Central memory CD8-positive, alpha-beta T cell (primary cell): ENCODE data around the gene MPC1.
"Not testable (repeated sequence)": the region's sequence is repeated elsewhere in the genome, so short reads cannot be mapped to it uniquely, and the experiment has no call there.

ENCODE experiments used
- ATAC-seq: fragments of 150-1000 bp; cut with Tn5 transposase; replicated peaks from 2 replicates; pipeline ENCODE4 v1.10.0; 2022; ENCODE audit warnings: mild to moderate bottlenecking, moderate FRiP score, moderate number of reproducible peaks; ENCODE audit not compliant: poor library complexity, severe bottlenecking; ENCODE audit errors: extremely low read depth
- DNase-seq, 2 donors: peaks; one replicate each; pipeline ENCODE4 v3.0.0; 2021; ENCODE audit warnings: low spot score in 2 of 2
- H3K27ac Mint-ChIP-seq: one replicate; pipeline ENCODE4 v1.8.0; 2022; ENCODE audit warnings: low read depth, mild to moderate bottlenecking, moderate library complexity, mixed read lengths
- H3K27me3 Mint-ChIP-seq: one replicate; pipeline ENCODE4 v1.8.0; 2022; ENCODE audit warnings: mixed read lengths
- H3K36me3 Mint-ChIP-seq: one replicate; pipeline ENCODE4 v1.8.0; 2022; ENCODE audit warnings: mild to moderate bottlenecking, moderate library complexity, mixed read lengths; ENCODE audit not compliant: insufficient read depth
- H3K4me1 Mint-ChIP-seq: one replicate; pipeline ENCODE4 v1.8.0; 2022; ENCODE audit warnings: mixed read lengths
- H3K4me3 Mint-ChIP-seq: one replicate; pipeline ENCODE4 v1.8.0; 2022; ENCODE audit warnings: mild to moderate bottlenecking, moderate library complexity, mixed read lengths
- H3K9me3 Mint-ChIP-seq: one replicate; pipeline ENCODE4 v1.8.0; 2022; ENCODE audit warnings: mixed read lengths

Gene MPC1

DNA sequence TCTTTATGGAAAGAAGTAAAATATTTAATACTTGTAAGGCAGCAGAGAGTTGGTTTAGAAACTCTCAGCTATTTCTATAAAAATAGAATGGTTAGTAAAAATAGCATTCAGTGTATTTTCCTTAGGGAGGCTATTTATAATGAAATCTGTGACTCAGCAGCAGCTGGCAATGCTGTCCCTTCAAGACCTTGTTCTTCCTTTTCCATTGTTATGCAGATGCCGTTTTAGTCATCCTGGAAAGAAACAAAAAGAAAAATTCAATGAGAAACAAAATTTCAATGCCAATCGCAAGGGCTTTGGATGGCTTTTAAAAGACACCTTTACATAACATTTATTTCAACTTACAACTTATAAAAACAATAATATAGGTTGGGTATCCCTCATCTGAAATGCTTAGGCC is 17.5 kb downstream of the MPC1 start:
- H3K27ac Mint-ChIP-seq = no peak overlapping the region
- peaks cover 3% of the 10 kb centered on the region for H3K27me3 Mint-ChIP-seq
- ATAC-seq (no peak), DNase-seq (no peak)
- peaks cover 8% of the 10 kb centered on the region for H3K36me3 Mint-ChIP-seq
- no peak overlapping the region for H3K4me3 Mint-ChIP-seq
- no peaks in the 10 kb centered on the region for H3K4me1 Mint-ChIP-seq
- no peaks in the 10 kb centered on the region for H3K9me3 Mint-ChIP-seq

DNA sequence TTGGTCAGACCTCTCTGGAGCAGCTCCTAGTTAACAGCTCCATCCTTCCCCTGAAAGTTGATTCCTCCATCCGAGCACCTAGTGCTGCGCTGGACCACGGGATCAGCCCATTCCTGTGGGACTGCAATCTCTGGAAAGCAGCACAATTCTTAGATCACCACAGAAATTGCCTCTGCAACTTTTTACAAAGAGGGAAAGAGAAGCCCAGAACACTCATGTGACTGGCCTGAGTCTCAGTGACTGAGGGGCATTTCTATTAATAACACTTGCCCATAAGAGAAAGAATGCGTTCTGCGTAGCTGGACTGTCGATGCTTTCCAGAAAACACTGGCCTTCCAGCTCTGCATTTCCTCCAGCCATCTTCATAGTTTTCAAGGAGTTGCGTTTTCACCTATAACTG is 18.3 kb downstream of the MPC1 start:
- no peak for ATAC-seq
- Mint-ChIP-seq H3K36me3 (peaks cover 8% of the 10 kb centered on the region), H3K4me1 (no peaks in the 10 kb centered on the region), H3K4me3 (no peak overlapping the region), H3K27me3 (peaks cover 10% of the 10 kb centered on the region), H3K9me3 (no peaks in the 10 kb centered on the region), H3K27ac (no peak overlapping the region)
- DNase-seq = no peak

DNA sequence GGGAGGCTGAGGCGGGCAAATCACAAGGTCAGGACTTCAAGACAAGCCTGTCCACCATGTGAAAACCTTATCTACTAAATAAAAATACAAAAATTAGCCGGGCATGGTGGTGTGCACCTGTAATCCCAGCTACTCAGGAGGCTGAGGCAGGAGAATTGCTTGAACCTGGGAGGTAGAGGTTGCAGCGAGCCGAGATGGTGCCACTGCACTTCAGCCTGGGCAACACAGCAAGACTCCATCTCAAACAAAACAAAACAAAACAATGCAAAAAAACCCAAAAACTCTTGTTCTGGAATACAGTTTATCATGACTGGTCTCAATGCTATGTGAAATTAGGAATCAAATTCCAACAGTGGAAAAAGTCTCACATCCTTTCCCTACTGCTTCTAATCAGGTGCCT is 20.3 kb downstream of the MPC1 start:
- not testable (repeated sequence) for H3K36me3 Mint-ChIP-seq, DNase-seq, H3K4me1 Mint-ChIP-seq

DNA sequence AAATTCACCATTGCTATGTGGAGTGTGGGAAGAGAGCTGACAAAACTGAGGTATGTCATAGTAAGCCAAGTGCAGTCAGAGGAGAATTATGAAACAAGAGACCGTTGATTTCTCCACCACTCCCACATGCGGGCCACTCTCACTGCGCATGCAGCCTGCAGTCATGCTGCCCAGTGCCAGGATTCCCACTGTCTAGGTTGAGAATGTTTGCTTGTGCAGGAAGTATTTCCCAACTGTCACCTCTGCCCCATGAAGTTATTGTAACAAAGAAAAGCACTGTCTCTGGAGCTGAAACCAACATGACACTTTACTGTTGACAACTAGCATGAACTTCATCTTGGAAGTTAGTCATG is 21.7 kb downstream of the MPC1 start:
- Mint-ChIP-seq H3K9me3 (no peaks in the 10 kb centered on the region), H3K27ac (no peak overlapping the region), H3K36me3 (peaks cover 6% of the 10 kb centered on the region), H3K4me3 (no peak overlapping the region), H3K4me1 (no peaks in the 10 kb centered on the region), H3K27me3 (peaks cover 30% of the 10 kb centered on the region)
- no peak for DNase-seq
- ATAC-seq = no peak

More for the DNA sequence above, 20.3 kb downstream of the MPC1 start:
- H3K4me3 Mint-ChIP-seq, H3K27ac Mint-ChIP-seq, ATAC-seq, H3K9me3 Mint-ChIP-seq: not testable (repeated sequence)
- H3K27me3 Mint-ChIP-seq = peaks cover 26% of the 10 kb centered on the region

DNA sequence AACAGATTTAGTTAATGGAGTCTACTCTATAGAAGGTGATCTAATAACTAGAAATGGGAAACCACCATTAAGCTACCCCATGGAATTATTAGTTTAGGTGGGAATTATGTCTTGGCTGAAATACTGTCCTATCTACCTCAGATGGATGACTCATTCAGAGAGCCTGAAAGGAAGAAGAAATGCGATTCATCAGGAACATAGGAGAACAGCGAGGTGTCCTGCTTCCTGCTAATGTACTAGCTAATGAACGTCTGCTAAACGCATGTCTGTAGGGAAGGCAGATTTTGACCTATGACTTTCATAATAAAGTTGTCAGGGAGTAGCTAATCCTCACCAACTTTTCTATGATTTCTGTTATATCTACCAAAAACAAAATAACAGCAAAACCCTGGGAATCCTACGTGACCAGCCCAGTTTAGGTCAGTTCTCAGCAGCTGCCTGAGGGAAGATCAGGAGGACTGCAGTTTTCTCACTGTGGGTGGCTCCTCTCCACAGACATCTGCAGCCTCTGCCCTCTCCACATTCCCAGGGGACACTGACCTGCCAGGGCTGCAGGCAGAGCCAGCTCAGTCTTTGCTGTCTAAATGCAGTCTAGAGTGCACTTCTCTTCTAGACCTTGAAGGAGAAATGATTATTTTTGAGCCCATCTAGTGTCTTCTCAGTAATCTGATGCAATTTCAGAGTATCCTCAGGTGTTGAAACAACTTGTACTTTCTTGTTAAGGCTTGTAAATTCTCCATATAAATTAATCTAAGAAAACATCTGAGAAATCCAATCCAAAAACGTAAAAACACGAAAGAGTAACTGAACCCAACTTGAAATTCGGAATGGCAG is 22.3 kb downstream of the MPC1 start:
- Mint-ChIP-seq H3K36me3 (peaks cover 6% of the 10 kb centered on the region), H3K27me3 (peaks cover 36% of the 10 kb centered on the region), H3K27ac (no peak overlapping the region), H3K4me1 (no peaks in the 10 kb centered on the region), H3K4me3 (no peak overlapping the region), H3K9me3 (no peaks in the 10 kb centered on the region)
- ATAC-seq = no peak
- no peak for DNase-seq

DNA sequence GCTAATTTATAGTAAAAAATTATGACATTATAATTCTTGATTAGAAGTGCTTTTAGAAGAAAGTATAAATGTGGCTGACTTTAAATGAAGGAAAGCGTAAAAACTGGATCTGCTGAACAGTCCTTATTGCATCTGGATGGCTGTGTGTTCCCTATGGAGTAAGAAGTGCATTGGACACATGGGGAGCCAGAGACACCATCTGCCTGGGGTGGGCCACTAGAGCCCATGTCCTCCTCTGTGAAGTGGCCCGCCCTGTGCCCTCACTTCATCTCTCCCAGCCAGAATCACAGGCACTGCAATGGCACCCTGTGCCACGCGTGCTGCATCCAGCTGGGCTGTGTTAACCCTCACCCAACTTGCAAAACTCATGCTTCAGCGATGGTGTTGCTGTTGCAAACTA is 27.2 kb downstream of the MPC1 start:
- no peaks in the 10 kb centered on the region for H3K36me3 Mint-ChIP-seq
- H3K4me1 Mint-ChIP-seq = no peaks in the 10 kb centered on the region
- H3K27me3 Mint-ChIP-seq = peaks cover 39% of the 10 kb centered on the region
- H3K4me3 Mint-ChIP-seq = no peak overlapping the region
- no peak overlapping the region for H3K27ac Mint-ChIP-seq
- DNase-seq (no peak), ATAC-seq (no peak)
- H3K9me3 Mint-ChIP-seq = no peaks in the 10 kb centered on the region

DNA sequence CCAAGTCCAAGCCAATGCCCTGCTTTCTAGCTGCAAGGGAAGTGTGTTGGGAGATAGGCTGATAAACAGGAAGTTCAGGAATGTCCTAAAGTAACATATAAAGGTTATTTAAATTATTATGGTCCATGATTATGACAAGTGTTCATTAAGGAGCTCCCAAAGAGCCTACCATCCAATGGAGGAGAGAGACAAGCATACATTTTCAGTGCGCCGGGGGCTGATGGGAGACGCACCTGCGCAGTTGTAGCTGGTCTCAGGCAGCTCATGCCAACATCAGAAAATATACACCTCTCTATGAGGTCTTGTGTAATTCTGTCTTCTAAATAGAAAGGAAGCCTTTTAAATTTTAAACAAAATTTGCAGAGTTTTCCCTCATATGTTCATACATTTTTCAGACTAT is 27.8 kb downstream of the MPC1 start:
- Mint-ChIP-seq H3K4me1 (no peaks in the 10 kb centered on the region), H3K36me3 (no peaks in the 10 kb centered on the region), H3K27me3 (peaks cover 33% of the 10 kb centered on the region), H3K9me3 (no peaks in the 10 kb centered on the region), H3K27ac (no peak overlapping the region), H3K4me3 (no peak overlapping the region)
- no peak for DNase-seq
- ATAC-seq = no peak

DNA sequence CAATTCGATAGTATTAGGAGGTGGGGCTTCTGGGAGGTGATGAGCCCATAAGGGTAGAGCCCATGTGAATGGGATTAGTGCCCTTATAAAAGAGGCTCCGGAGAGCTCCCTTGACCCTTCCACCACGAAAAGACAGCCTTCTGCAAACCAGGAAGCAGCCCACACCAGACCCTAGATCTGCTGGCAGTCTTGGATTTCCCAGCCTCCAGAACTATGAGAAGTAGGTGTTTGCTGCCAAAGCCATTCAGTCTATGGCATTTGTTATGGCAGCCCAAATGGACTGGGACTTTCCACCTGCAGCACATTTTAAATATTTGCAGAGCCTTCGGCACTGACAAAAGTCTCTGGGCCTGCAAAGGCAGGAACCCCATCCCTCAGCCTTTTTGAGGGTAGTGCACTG is 28.6 kb downstream of the MPC1 start:
- Mint-ChIP-seq H3K27ac (no peak overlapping the region), H3K4me1 (no peaks in the 10 kb centered on the region), H3K27me3 (peaks cover 25% of the 10 kb centered on the region)

DNA sequence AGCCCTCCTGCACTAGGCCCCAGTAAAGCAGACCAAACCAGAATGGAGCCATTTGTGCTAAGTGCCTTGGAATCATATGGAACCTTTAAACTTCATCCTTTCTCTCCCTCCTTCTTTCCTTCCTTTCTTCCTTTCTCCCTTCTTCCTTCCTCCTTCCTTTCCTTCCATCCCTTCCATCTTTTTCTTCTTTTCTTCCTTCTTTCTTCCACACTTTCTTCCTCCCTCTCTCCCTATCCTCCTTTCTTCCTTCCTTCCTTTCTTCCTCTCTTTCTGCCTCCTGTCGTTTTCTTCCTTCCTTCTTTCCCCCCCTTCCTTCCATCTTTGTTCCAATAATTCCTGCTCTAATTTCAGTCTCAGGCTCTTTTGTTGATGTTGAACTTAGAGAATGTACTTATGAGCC is 29.2 kb downstream of the MPC1 start:
- Mint-ChIP-seq H3K27ac (no peak overlapping the region), H3K4me3 (no peak overlapping the region), H3K27me3 (peaks cover 19% of the 10 kb centered on the region), H3K4me1 (no peaks in the 10 kb centered on the region), H3K9me3 (no peaks in the 10 kb centered on the region), H3K36me3 (no peaks in the 10 kb centered on the region)
- ATAC-seq = no peak
- DNase-seq = no peak

More for the DNA sequence above, 28.6 kb downstream of the MPC1 start:
- no peaks in the 10 kb centered on the region for H3K9me3 Mint-ChIP-seq
- DNase-seq (no peak), ATAC-seq (no peak)
- no peak overlapping the region for H3K4me3 Mint-ChIP-seq
- H3K36me3 Mint-ChIP-seq = no peaks in the 10 kb centered on the region

DNA sequence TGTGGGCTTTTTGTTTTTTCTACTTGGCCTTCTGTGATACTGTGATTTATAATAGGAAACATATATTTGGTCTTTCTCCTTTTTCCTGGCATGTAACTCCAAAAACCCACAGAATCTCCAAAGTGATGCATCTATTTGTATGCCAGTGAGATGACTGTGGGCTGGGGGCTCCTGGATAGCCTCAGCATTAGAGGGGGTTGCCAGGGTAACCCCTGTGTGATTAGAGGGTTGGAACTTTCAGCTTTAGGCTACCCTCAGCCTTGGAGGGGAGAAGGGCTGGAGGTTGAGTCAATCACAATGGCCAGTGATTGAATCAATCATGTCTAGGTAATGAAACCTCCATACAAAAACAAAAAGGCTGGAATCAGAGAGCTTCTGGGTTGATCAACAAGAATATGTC is 29.8 kb downstream of the MPC1 start:
- ATAC-seq (no peak), DNase-seq (no peak)
- Mint-ChIP-seq H3K4me1 (no peaks in the 10 kb centered on the region), H3K9me3 (no peaks in the 10 kb centered on the region), H3K27ac (no peak overlapping the region), H3K4me3 (no peak overlapping the region), H3K27me3 (peaks cover 13% of the 10 kb centered on the region), H3K36me3 (no peaks in the 10 kb centered on the region)

DNA sequence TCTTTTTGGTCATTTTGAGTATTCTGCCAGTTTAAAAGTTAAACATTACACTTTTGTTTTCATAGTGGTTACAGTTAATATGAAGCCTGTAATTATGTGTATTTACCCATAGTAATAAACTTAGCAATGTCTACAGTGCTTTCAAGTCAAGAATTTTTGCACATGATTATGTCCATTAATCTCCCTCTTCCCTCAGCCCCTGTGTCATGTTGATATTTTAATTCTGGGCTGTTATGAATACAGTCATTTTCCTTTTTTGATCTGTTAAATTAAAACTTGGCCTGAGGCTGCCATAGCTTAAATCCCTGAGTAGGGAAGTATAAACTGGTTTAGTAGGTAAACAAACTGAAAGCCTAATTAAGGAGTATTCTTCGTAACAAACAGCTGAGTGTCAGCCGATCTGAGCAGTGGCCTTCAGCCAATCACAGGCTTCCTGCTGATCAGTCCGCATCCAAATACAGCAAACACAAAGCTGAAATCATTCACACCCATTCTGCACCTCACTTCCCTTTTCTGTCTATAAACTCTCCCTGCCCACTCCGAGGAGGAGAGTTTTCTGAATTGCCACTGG is 30.9 kb downstream of the MPC1 start:
- Mint-ChIP-seq H3K4me3 (no peak overlapping the region), H3K9me3 (no peaks in the 10 kb centered on the region), H3K4me1 (no peaks in the 10 kb centered on the region), H3K36me3 (no peaks in the 10 kb centered on the region), H3K27me3 (peaks cover 13% of the 10 kb centered on the region), H3K27ac (no peak overlapping the region)
- ATAC-seq = no peak
- no peak for DNase-seq

DNA sequence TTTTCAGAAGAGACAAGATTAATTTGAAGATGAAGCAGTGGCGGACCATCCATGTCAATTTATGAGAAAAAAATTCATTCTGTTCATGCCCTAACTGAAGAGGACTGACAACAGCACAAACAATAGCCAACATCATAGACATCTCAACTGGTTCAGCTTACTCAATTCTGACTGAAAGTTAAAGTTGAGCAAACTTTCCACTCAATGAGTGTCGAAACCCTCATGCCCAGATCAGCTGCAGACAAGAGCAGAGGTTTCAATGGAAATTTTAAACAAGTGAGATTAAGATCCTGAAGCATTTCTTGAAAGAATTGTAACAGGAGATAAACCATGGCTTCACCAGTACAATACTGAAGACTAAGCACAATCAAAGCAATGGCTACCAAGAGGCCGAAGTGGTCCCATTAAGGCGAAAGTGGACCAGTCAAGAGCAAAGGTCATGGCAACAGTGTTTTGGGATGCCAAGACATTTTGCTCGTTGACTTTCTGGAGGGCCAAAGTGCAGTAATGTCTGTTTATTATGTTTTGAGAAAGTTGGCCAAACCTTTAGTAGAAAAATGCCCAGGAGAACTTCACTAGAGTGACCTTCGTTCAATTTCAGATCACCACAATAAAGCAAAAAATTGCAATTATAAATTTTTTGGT is 34.3 kb downstream of the MPC1 start:
- Mint-ChIP-seq H3K27me3 (no peaks in the 10 kb centered on the region), H3K27ac (no peak overlapping the region), H3K36me3 (no peaks in the 10 kb centered on the region), H3K4me3 (no peak overlapping the region), H3K9me3 (no peaks in the 10 kb centered on the region), H3K4me1 (no peaks in the 10 kb centered on the region)
- DNase-seq = no peak
- no peak for ATAC-seq

DNA sequence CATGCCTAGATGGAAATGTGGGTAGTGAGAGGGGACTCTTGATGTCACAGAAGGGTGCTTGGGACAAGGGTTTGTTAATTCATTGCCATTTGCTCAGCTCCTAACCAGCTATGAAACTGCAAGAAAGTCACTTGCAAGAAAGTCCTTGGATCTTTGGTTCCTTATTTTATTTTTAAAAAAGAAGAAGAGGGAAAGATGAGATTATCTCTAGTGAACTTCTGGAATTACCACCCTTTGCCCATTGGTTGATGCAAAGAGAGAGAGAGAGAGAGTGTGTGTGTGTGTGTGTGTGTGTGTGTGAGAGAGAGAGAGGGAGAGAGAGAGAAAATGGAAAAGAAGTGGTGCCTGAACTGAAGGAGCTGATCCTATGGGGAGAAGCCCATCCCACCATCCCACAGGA is 35.8 kb downstream of the MPC1 start:
- ATAC-seq (no peak), DNase-seq (no peak)
- Mint-ChIP-seq H3K4me3 (no peak overlapping the region), H3K9me3 (no peaks in the 10 kb centered on the region), H3K27ac (no peak overlapping the region), H3K4me1 (peaks cover 1% of the 10 kb centered on the region), H3K27me3 (no peaks in the 10 kb centered on the region), H3K36me3 (no peaks in the 10 kb centered on the region)
